SK-N-SH (cell line): ENCODE measurements around the gene ST8SIA4.

Experiments
- EP300 ChIP-seq, 2 experiments: IDR thresholded peaks; 2 replicates each; pipeline versions ENCODE4 v1.4.0 to v1.6.1; 2012; ENCODE audit warnings: borderline replicate concordance in 1 of 2, low read depth in 1 of 2, low read length in 1 of 2
- EZH2phosphoT487 ChIP-seq: fragments of 200-600 bp; sonication (generic); IDR thresholded peaks from 2 replicates; pipeline ENCODE4 v1.6.1; 2017; ENCODE audit warnings: low read depth, mixed run types, mild to moderate bottlenecking, antibody characterized with exemption, moderate library complexity, borderline replicate concordance
- POLR2AphosphoS5 ChIP-seq: IDR thresholded peaks from 2 replicates; pipeline ENCODE4 v1.6.1; 2012; ENCODE audit warnings: low read depth, low read length
- RCOR1 ChIP-seq: fragments of 150-350 bp; IDR thresholded peaks from 2 replicates; pipeline ENCODE4 v1.6.1; 2017; ENCODE audit warnings: antibody characterized with exemption, low read length
- RXRA ChIP-seq: IDR thresholded peaks from 2 replicates; pipeline ENCODE4 v1.4.0; 2012; ENCODE audit warnings: low read depth, mild to moderate bottlenecking, borderline replicate concordance
- SMC3 ChIP-seq: IDR thresholded peaks from 2 replicates; pipeline ENCODE4 v1.6.1; 2012; ENCODE audit warnings: low read depth, low read length, improper control_type of control experiment
- TAF1 ChIP-seq: IDR thresholded peaks from 2 replicates; pipeline ENCODE4 v1.6.1; 2012; ENCODE audit warnings: low read depth, mild to moderate bottlenecking, low read length, moderate library complexity, borderline replicate concordance
- TCF12 ChIP-seq: IDR thresholded peaks from 2 replicates; pipeline ENCODE4 v1.4.0; 2012
- TEAD4 ChIP-seq: IDR thresholded peaks from 2 replicates; pipeline ENCODE4 v1.4.0; 2012; ENCODE audit warnings: mild to moderate bottlenecking, borderline replicate concordance; ENCODE audit not compliant: insufficient read depth
- YY1 ChIP-seq: IDR thresholded peaks from 2 replicates; pipeline ENCODE4 v1.4.0; 2012; ENCODE audit warnings: low read depth, mild to moderate bottlenecking
- TF ChIP-seq, protein P1 (sequence below): IDR thresholded peaks from 2 replicates; pipeline ENCODE4 v1.6.1; 2012; ENCODE audit warnings: mild to moderate bottlenecking, low read depth, low read length, moderate library complexity
- TF ChIP-seq, protein P2 (sequence below): fragments of 200-600 bp; sonication (generic); IDR thresholded peaks from 2 replicates; pipeline ENCODE4 v1.6.1; 2017; ENCODE audit warnings: antibody characterized with exemption, mild to moderate bottlenecking, moderate library complexity
- TF ChIP-seq, protein P3 (sequence below): IDR thresholded peaks from 2 replicates; pipeline ENCODE4 v1.4.0; 2012; ENCODE audit warnings: low read depth, borderline replicate concordance
- TF ChIP-seq, protein P4 (sequence below): IDR thresholded peaks from 2 replicates; pipeline ENCODE4 v1.4.0; 2012; ENCODE audit warnings: low read depth

DNA sequence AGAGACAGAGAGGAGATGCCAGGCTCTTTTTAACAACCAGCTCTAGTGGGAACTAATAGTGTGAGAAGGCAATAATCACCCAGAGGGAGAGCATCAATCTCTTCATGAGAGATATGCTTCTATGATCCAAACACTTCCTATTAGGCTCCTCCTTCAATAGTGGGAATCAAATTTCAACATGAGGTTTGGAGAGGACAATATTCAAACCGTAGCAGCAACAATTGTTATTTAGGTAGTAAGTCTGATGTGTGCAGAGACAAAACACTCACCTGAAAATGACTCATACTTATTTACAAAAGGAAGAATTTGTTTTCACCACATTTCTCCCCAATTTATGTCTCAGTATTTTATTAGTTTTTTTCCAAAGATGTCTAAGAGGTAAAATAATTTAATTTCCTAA lies 144.3 kb downstream of the ST8SIA4 start:
- no peak for TF ChIP-seq TAF1
- TF ChIP-seq RCOR1, result no peak
- TF ChIP-seq EP300 (IDR thresholded peaks at IDR 0.05; ENCODE audit: borderline replicate concordance in 1 of 2, low read depth in 1 of 2, low read length in 1 of 2), result no peak
- TF ChIP-seq SMC3, result no peak
- TF ChIP-seq, protein P1, sequence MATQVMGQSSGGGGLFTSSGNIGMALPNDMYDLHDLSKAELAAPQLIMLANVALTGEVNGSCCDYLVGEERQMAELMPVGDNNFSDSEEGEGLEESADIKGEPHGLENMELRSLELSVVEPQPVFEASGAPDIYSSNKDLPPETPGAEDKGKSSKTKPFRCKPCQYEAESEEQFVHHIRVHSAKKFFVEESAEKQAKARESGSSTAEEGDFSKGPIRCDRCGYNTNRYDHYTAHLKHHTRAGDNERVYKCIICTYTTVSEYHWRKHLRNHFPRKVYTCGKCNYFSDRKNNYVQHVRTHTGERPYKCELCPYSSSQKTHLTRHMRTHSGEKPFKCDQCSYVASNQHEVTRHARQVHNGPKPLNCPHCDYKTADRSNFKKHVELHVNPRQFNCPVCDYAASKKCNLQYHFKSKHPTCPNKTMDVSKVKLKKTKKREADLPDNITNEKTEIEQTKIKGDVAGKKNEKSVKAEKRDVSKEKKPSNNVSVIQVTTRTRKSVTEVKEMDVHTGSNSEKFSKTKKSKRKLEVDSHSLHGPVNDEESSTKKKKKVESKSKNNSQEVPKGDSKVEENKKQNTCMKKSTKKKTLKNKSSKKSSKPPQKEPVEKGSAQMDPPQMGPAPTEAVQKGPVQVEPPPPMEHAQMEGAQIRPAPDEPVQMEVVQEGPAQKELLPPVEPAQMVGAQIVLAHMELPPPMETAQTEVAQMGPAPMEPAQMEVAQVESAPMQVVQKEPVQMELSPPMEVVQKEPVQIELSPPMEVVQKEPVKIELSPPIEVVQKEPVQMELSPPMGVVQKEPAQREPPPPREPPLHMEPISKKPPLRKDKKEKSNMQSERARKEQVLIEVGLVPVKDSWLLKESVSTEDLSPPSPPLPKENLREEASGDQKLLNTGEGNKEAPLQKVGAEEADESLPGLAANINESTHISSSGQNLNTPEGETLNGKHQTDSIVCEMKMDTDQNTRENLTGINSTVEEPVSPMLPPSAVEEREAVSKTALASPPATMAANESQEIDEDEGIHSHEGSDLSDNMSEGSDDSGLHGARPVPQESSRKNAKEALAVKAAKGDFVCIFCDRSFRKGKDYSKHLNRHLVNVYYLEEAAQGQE, result no peak
- TF ChIP-seq, protein P2, sequence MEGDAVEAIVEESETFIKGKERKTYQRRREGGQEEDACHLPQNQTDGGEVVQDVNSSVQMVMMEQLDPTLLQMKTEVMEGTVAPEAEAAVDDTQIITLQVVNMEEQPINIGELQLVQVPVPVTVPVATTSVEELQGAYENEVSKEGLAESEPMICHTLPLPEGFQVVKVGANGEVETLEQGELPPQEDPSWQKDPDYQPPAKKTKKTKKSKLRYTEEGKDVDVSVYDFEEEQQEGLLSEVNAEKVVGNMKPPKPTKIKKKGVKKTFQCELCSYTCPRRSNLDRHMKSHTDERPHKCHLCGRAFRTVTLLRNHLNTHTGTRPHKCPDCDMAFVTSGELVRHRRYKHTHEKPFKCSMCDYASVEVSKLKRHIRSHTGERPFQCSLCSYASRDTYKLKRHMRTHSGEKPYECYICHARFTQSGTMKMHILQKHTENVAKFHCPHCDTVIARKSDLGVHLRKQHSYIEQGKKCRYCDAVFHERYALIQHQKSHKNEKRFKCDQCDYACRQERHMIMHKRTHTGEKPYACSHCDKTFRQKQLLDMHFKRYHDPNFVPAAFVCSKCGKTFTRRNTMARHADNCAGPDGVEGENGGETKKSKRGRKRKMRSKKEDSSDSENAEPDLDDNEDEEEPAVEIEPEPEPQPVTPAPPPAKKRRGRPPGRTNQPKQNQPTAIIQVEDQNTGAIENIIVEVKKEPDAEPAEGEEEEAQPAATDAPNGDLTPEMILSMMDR, result no peak
- no peak for TF ChIP-seq TCF12
- TF ChIP-seq POLR2AphosphoS5, result no peak
- TF ChIP-seq TEAD4, result no peak
- no peak for TF ChIP-seq EZH2phosphoT487
- no peak for TF ChIP-seq YY1
- TF ChIP-seq RXRA, result no peak
- TF ChIP-seq, protein P3, sequence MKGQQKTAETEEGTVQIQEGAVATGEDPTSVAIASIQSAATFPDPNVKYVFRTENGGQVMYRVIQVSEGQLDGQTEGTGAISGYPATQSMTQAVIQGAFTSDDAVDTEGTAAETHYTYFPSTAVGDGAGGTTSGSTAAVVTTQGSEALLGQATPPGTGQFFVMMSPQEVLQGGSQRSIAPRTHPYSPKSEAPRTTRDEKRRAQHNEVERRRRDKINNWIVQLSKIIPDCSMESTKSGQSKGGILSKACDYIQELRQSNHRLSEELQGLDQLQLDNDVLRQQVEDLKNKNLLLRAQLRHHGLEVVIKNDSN, result no peak
- TF ChIP-seq, protein P4, sequence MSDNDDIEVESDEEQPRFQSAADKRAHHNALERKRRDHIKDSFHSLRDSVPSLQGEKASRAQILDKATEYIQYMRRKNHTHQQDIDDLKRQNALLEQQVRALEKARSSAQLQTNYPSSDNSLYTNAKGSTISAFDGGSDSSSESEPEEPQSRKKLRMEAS, result no peak
